Upper lobe of left lung (tissue), 4 donors: ENCODE measurements around the gene POLA2.

Source experiments
- EP300 ChIP-seq, 4 donors: sonication (generic); formaldehyde crosslinking; IDR thresholded peaks; one replicate each; pipeline ENCODE4 v1.5.1; 2017; ENCODE audit warnings: antibody characterized with exemption in 4 of 4, control low read depth in 2 of 4
- POLR2A ChIP-seq, 4 donors: fragments of 450-650 bp; IDR thresholded peaks; one replicate each; pipeline ENCODE4 v1.5.1; 2016 to 2017; ENCODE audit warnings: antibody characterized with exemption in 4 of 4, mild to moderate bottlenecking in 2 of 4
- TF ChIP-seq, protein P1 (sequence below), 6 experiments: fragments of 450-650 bp in 4 of 6; fragments of 200-600 bp in 2 of 6; sonication (generic) in 2 of 6; IDR thresholded peaks; one replicate each; pipeline ENCODE4 v1.5.1; 2016 to 2019; ENCODE audit warnings: antibody characterized with exemption in 6 of 6

- TF ChIP-seq, protein P1, sequence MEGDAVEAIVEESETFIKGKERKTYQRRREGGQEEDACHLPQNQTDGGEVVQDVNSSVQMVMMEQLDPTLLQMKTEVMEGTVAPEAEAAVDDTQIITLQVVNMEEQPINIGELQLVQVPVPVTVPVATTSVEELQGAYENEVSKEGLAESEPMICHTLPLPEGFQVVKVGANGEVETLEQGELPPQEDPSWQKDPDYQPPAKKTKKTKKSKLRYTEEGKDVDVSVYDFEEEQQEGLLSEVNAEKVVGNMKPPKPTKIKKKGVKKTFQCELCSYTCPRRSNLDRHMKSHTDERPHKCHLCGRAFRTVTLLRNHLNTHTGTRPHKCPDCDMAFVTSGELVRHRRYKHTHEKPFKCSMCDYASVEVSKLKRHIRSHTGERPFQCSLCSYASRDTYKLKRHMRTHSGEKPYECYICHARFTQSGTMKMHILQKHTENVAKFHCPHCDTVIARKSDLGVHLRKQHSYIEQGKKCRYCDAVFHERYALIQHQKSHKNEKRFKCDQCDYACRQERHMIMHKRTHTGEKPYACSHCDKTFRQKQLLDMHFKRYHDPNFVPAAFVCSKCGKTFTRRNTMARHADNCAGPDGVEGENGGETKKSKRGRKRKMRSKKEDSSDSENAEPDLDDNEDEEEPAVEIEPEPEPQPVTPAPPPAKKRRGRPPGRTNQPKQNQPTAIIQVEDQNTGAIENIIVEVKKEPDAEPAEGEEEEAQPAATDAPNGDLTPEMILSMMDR (IDR thresholded peaks at IDR 0.05) = no peak
- TF ChIP-seq POLR2A (IDR thresholded peaks at IDR 0.05) (no peak), EP300 (IDR thresholded peaks at IDR 0.05) (no peak)
Measured at GRCh38 chr11:65329478-65329877, 67.7 kb downstream of the POLA2 start.
